A673 (cell line): ENCODE measurements around the gene SSTR5. TPM values are rescaled to one million over a fixed set of nuclear protein-coding genes. Genes with fewer than 3 reads are reported as not detected.

ENCODE experiments used
- BruUV-seq: library from RNA; stranded (reverse); fragments of 400-500 nt; replicated peaks from 2 replicates; lab custom pipeline; 2021; lab: Mats Ljungman, UMichigan
- CTCF ChIA-PET: fragments of 300-600 bp; sonication (Branson Sonifier 250); formaldehyde crosslinking; loops from one replicate; lab custom pipeline; 2022; ENCODE audit warnings: antibody characterized with exemption; lab: Charles Lee
- POLR2A ChIA-PET: fragments of 300-600 bp; sonication (Branson Sonifier 250); formaldehyde crosslinking; loops from one replicate; lab custom pipeline; 2022; ENCODE audit warnings: antibody characterized with exemption; ENCODE audit not compliant: low non-redundant PET; lab: Charles Lee
- DNase-seq: peaks from one replicate; pipeline ENCODE4 v3.0.0-alpha.2; 2015; ENCODE audit warnings: low spot score
- H3K27ac ChIP-seq: fragments of 200-600 bp; sonication (generic); 2 replicates; pipeline ENCODE4 v1.5.1; 2016; ENCODE audit warnings: mixed run types, low read depth, mild to moderate bottlenecking, mixed read lengths, antibody characterized with exemption, low read length; ENCODE audit not compliant: poor library complexity, severe bottlenecking
- H3K27me3 ChIP-seq: fragments of 200-600 bp; sonication (generic); replicated peaks from 2 replicates; pipeline ENCODE4 v1.6.1; 2017; ENCODE audit warnings: mixed run types, low read depth, mild to moderate bottlenecking, mixed read lengths, antibody characterized with exemption, low read length; ENCODE audit not compliant: insufficient read depth, poor library complexity
- H3K36me3 ChIP-seq: fragments of 200-600 bp; sonication (generic); 2 replicates; pipeline ENCODE4 v1.6.1; 2016; ENCODE audit warnings: mixed run types, mild to moderate bottlenecking, mixed read lengths, antibody characterized with exemption, low read length; ENCODE audit not compliant: insufficient read depth, poor library complexity, severe bottlenecking
- H3K4me1 ChIP-seq: fragments of 200-600 bp; sonication (generic); 2 replicates; pipeline ENCODE4 v1.6.1; 2017; ENCODE audit warnings: mixed run types, mild to moderate bottlenecking, mixed read lengths, antibody characterized with exemption, low read length; ENCODE audit not compliant: insufficient read depth, poor library complexity, severe bottlenecking
- H3K4me3 ChIP-seq: fragments of 200-600 bp; sonication (generic); 2 replicates; pipeline ENCODE4 v1.5.1; 2016; ENCODE audit warnings: low read depth, mixed run types, mild to moderate bottlenecking, mixed read lengths, low read length; ENCODE audit not compliant: poor library complexity, severe bottlenecking
- H3K9me3 ChIP-seq: fragments of 200-600 bp; sonication (generic); 2 replicates; pipeline ENCODE4 v1.6.1; 2016; ENCODE audit warnings: mixed run types, low read depth, mild to moderate bottlenecking, mixed read lengths, antibody characterized with exemption, low read length; ENCODE audit not compliant: poor library complexity, severe bottlenecking
- CTCF ChIP-seq: fragments of 300-800, 200-600 bp; sonication (generic); conservative IDR thresholded peaks from 2 replicates; pipeline ENCODE4 v1.5.1; 2017; ENCODE audit warnings: low read depth, mild to moderate bottlenecking, antibody characterized with exemption, low read length, moderate library complexity, mixed read lengths
- EZH2 ChIP-seq: fragments of 200-600 bp; sonication (generic); IDR thresholded peaks from 2 replicates; pipeline ENCODE4 v1.6.1; 2017; ENCODE audit warnings: borderline replicate concordance, low read depth, mild to moderate bottlenecking, mixed read lengths, antibody characterized with exemption, low read length; ENCODE audit not compliant: poor library complexity, severe bottlenecking
- intact Hi-C: fragments of 100-400 bp; cut with micrococcal nuclease; formaldehyde crosslinking; loops from one replicate; pipeline ENCODE4 v1.10.0; 2022; ENCODE audit not compliant: unreplicated experiment
- total RNA-seq: library from RNA; stranded (reverse); gene quantifications from 2 replicates; pipeline ENCODE4 v1.2.3, GENCODE V29; 2021

SSTR5 gene
- total RNA-seq, 1 experiment from 2014 or later = not detected

GRCh38 chr16:1042049-1042744, 30.4 kb upstream of the SSTR5 start:
- no TSS peak for BruUV-seq
- no peaks in the 10 kb centered on the region for H3K27me3 ChIP-seq
- intact Hi-C loops = no loop called here
- CTCF ChIA-PET = no interaction called here
- no peak overlapping the region for H3K4me3 ChIP-seq
- no peak overlapping the region for H3K27ac ChIP-seq
- H3K4me1 ChIP-seq = peaks cover 14% of the 10 kb centered on the region
- no peak for TF ChIP-seq CTCF
- TF ChIP-seq EZH2 = no peak
- no peaks in the 10 kb centered on the region for H3K9me3 ChIP-seq
- POLR2A ChIA-PET = interaction anchor here (0.7 kb wide), 1 partner anchor 257 kb away, joined by 3 read pairs; no protein-coding TSS in a partner anchor
- no peak for DNase-seq
- H3K36me3 ChIP-seq = no peaks in the 10 kb centered on the region

DNA sequence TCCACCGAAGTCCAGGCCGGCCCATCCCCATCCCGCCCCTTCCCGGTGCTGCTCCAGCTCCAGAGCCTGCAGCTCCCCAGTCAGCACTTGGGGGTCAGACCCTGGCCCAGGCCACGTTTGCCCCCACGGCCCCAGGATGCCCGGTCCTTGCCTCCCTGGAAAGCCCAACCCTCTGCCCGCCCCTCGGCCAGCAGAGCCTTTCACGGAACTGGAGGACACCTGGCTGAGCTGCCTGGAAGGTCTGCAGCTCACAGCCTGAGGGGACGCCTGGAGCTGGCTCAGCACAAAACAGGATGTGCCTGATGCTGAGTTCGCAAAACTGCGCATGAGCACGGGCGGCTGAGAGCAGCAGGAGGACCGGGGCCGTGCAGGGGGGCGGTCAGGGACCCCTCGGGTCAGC, 29.7 kb upstream of the SSTR5 start:
- H3K9me3 ChIP-seq = no peaks in the 10 kb centered on the region
- BruUV-seq = no TSS peak
- H3K36me3 ChIP-seq = no peaks in the 10 kb centered on the region
- H3K4me1 ChIP-seq = peaks cover 14% of the 10 kb centered on the region
- no peak overlapping the region for H3K27ac ChIP-seq
- POLR2A ChIA-PET = no interaction called here
- CTCF ChIA-PET = no interaction called here
- intact Hi-C loops = no loop called here
- DNase-seq = peak; percentile 83
- no peaks in the 10 kb centered on the region for H3K27me3 ChIP-seq
- no peak overlapping the region for H3K4me3 ChIP-seq
- no peak for TF ChIP-seq EZH2
- no peak for TF ChIP-seq CTCF

DNA sequence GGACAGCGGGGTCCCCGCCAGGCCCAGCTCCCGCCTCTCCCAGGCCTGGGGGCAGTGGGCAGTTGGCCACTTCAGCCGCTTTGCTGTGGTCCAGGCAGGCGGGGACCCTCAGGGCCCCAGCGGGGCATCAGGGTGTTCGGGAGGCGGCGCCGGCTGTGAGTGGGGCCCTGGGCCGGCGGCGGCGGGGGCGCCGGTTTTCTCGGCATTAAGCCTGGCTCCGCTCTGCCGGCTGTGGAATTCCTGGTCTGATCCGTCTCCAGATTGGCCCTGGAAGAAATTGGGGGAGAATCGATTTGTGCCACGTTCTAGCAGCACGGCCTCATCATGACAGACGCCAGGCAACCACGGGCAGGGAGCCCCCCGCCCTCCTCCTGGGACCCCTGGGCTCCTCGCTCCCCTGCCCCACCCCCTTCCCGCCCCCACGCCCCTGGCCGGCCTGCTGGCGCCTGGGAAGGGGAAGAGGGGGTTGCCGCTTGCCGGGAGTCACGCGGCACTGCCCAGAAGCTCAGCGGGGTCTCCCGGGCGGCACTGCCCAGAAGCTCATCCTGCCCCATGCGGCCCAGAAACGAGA, 28.6 kb upstream of the SSTR5 start:
- Histone ChIP-seq H3K9me3 (no peaks in the 10 kb centered on the region), H3K4me1 (peaks cover 22% of the 10 kb centered on the region), H3K27ac (no peak overlapping the region), H3K4me3 (peak overlapping the region; percentile 18), H3K36me3 (no peaks in the 10 kb centered on the region), H3K27me3 (no peaks in the 10 kb centered on the region)
- POLR2A ChIA-PET = no interaction called here
- CTCF ChIA-PET = interaction anchor here (0.5 kb wide), 1 partner anchor 12 kb away, joined by 3 read pairs; no protein-coding TSS in a partner anchor
- peak; percentile 65 for DNase-seq
- intact Hi-C loops = no loop called here
- TF ChIP-seq EZH2 = no peak
- no peak for TF ChIP-seq CTCF
- BruUV-seq = no TSS peak
